K562 treated with DMSO at 1 percent for 4 hours (cell line): Measurements from ENCODE around the gene DLX6. TPM values are rescaled to one million over a fixed set of nuclear protein-coding genes. Genes with fewer than 3 reads are reported as not detected.

ENCODE experiments used
- total RNA-seq: library from RNA; unstranded; fragments of 300-600 nt; gene quantifications from 2 replicates; pipeline ENCODE4 v1.2.3, GENCODE V29; 2022; ENCODE audit not compliant: insufficient read depth

The DLX6 gene
- not detected in 2 replicates for total RNA-seq

DNA sequence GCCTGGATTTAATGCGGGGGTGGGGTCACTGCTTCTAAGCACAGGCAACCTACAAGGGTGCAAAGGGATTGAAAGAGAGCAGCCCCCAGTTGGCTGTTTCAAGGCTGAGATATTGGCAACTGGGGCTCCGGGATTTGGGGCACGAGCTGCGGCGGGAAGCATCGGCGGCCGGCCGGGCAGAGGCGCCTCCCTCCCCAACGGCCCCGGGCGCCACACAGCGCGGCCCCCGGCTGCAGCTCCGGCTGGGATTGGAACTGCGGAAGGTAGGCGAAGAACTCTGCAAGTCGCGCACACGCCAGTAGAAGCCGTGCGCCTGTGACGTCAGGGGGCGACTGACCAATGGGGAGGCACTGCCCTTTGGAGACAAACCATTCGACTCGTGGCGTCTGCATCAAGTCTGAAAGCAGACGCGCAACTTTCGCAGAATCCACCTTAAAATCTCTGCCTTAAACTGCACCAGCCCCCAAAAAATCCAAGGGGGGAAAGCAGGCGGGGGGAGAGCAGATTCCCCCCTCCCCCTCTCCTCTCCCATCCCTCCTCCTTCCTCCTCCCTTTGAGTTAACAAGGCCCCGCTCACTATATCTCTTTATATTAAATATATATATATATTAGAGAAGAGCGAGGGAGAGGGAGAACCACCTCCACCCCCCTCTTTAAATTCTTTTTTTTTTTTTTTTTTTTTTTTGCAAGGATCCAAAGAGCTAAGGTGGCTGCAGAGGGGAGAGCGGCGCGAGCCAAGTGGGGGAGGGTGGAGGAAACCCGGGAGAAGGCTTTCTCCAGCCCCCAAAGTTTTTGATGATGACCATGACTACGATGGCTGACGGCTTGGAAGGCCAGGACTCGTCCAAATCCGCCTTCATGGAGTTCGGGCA lies at the start of gene DLX6:
Gene DLX6, plus strand, starts transcription at position 371 of the 872 bp plus-strand sequence. Its CDS starts 425 bp downstream, at position 796.

DNA sequence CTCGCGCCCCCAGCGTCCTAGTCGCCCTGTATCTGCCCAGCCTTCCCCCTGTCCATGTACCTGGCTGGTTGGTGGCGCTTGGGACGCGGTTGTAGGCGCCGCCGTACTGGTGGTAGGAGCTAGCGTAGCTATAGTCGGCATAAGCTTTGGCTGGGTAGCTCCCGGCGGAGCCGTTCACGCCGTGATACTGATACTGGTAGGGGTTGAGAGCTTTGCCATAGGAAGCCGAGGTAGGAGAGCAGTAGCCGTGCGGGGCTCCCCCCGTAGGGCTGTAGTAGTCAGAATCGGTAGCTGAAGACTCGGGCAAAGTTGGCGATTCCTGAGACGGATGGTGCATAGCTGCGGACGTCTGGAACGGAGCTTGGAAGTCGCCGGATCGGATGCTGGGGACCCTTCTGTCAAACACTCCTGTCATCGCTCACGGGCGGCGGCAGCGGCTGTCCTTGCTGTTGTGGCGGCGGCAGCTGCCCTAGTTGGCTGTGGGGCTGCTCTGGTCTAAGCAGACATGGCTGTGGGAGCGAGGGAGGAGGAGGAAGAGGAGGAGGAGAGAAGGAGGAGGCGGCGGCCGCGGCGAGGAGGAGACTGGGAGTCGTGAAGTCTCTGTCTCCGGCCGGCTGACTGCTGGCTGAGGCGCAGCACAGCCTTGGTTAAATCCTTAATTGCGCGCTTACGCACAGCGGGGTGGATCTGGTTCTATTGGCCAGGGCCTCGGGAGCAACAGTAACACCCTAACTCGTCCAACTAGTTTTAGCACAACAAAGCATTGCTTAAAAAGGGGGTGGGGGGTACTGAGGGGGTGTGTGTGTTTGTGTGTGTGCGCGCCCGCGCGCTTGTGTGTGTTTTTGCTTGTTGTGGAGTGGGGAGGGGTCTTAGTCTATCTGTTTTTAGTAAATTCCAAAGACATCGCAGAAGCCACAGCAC lies 19.1 kb downstream of the DLX6 start, which contains the start of gene DLX5:
Gene DLX5, minus strand, starts transcription at position 623 of the 921 bp plus-strand sequence. Its CDS starts 208 bp downstream, at position 415.

Other genes with a start within 250 kb of the DLX6 start
- not detected in 2 replicates for gene DLX5, start 19.3 kb downstream of the DLX6 start, total RNA-seq
- gene SDHAF3, start 112.1 kb downstream of the DLX6 start, total RNA-seq: 50.9 and 56.0 TPM in 2 replicates